ENCODE results near the gene FAM170A. TPM values are rescaled to one million over a fixed set of nuclear protein-coding genes. Genes with fewer than 3 reads are reported as not detected.

FAM170A gene
- total and polyA plus RNA-seq, 4 donors, result 0.18 to 0.25 TPM; not detected in 2

- no peak for TF ChIP-seq ZBTB33 (IDR thresholded peaks at IDR 0.05)
Measured at GRCh38 chr5:119614838-119615237, 14.5 kb upstream of the FAM170A start (continued).

- Histone ChIP-seq H3K4me3 (ENCODE audit: low read depth in 1 of 3, low read length in 3 of 3) (no peak overlapping the region), H3K9me3 (ENCODE audit: control insufficient read depth in 4 of 4, low read length in 3 of 4) (peaks cover 0 to 2% (median 0%) of the 10 kb centered on the region in 4 donors), H3K36me3 (ENCODE audit: control insufficient read depth in 4 of 4, insufficient read depth in 3 of 4, low read depth in 1 of 4, low read length in 3 of 4) (no peaks in the 10 kb centered on the region), H3K27me3 (ENCODE audit: control insufficient read depth in 4 of 4, insufficient read depth in 4 of 4, low read length in 3 of 4) (no peaks in the 10 kb centered on the region), H3K4me1 (ENCODE audit: control insufficient read depth in 4 of 4, insufficient read depth in 4 of 4, low read length in 3 of 4) (no peaks in the 10 kb centered on the region), H3K27ac (ENCODE audit: low read depth in 1 of 2, low read length in 2 of 2) (no peak overlapping the region), H3K9ac (ENCODE audit: low read depth in 1 of 2, low read length in 2 of 2) (no peak overlapping the region)
- no peak for DNase-seq (ENCODE audit: low spot score)
- 73% methylated on average over 2 of the region's 2 CpGs for WGBS
- TF ChIP-seq TAF1 (conservative IDR thresholded peaks at IDR 0.05), result no peak
- TF ChIP-seq HNF4G (IDR thresholded peaks at IDR 0.05), result no peak
- no peak for TF ChIP-seq SP1 (IDR thresholded peaks at IDR 0.05)
- no peak for TF ChIP-seq NR2F2 (IDR thresholded peaks at IDR 0.05)
Measured at GRCh38 chr5:119626086-119626485, 3.3 kb upstream of the FAM170A start.

- TF ChIP-seq HNF4A (conservative IDR thresholded peaks at IDR 0.05) (no peak), NR2F2 (IDR thresholded peaks at IDR 0.05) (no peak)
- TF ChIP-seq, protein P1, sequence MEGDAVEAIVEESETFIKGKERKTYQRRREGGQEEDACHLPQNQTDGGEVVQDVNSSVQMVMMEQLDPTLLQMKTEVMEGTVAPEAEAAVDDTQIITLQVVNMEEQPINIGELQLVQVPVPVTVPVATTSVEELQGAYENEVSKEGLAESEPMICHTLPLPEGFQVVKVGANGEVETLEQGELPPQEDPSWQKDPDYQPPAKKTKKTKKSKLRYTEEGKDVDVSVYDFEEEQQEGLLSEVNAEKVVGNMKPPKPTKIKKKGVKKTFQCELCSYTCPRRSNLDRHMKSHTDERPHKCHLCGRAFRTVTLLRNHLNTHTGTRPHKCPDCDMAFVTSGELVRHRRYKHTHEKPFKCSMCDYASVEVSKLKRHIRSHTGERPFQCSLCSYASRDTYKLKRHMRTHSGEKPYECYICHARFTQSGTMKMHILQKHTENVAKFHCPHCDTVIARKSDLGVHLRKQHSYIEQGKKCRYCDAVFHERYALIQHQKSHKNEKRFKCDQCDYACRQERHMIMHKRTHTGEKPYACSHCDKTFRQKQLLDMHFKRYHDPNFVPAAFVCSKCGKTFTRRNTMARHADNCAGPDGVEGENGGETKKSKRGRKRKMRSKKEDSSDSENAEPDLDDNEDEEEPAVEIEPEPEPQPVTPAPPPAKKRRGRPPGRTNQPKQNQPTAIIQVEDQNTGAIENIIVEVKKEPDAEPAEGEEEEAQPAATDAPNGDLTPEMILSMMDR (IDR thresholded peaks at IDR 0.05; ENCODE audit: low read depth, low read length, missing input control), result no peak
- Histone ChIP-seq H3K9me3 (ENCODE audit: control insufficient read depth in 4 of 4, low read length in 3 of 4) (peaks cover 0 to 1% (median 0%) of the 10 kb centered on the region in 4 donors), H3K27ac (ENCODE audit: low read depth in 1 of 2, low read length in 2 of 2) (no peak overlapping the region), H3K9ac (ENCODE audit: low read depth in 1 of 2, low read length in 2 of 2) (no peak overlapping the region), H3K4me1 (ENCODE audit: control insufficient read depth in 4 of 4, insufficient read depth in 4 of 4, low read length in 3 of 4) (no peaks in the 10 kb centered on the region), H3K27me3 (ENCODE audit: control insufficient read depth in 4 of 4, insufficient read depth in 4 of 4, low read length in 3 of 4) (no peaks in the 10 kb centered on the region), H3K4me3 (ENCODE audit: low read depth in 1 of 3, low read length in 3 of 3) (no peak overlapping the region), H3K36me3 (ENCODE audit: control insufficient read depth in 4 of 4, insufficient read depth in 3 of 4, low read depth in 1 of 4, low read length in 3 of 4) (no peaks in the 10 kb centered on the region)
- no peak for DNase-seq (ENCODE audit: low spot score)
- WGBS, result 77% methylated on average over 9 of the region's 9 CpGs
Measured at GRCh38 chr5:119630752-119631440, 1.5 kb downstream of the FAM170A start.

- H3K27me3 ChIP-seq (ENCODE audit: control insufficient read depth in 4 of 4, insufficient read depth in 4 of 4, low read length in 3 of 4), result no peaks in the 10 kb centered on the region
- H3K27ac ChIP-seq (ENCODE audit: low read depth in 1 of 2, low read length in 2 of 2), result no peak overlapping the region
- TF ChIP-seq, protein P2, sequence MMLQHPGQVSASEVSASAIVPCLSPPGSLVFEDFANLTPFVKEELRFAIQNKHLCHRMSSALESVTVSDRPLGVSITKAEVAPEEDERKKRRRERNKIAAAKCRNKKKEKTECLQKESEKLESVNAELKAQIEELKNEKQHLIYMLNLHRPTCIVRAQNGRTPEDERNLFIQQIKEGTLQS (IDR thresholded peaks at IDR 0.05), result no peak
- TF ChIP-seq TAF1 (conservative IDR thresholded peaks at IDR 0.05) (no peak), GABPA (IDR thresholded peaks at IDR 0.05 in 1 of 2, conservative IDR thresholded peaks at IDR 0.05 in 1 of 2) (no peak), SP1 (IDR thresholded peaks at IDR 0.05) (no peak), NR2F2 (IDR thresholded peaks at IDR 0.05) (no peak), JUND (IDR thresholded peaks at IDR 0.05) (no peak), FOXA1 (IDR thresholded peaks at IDR 0.05) (no peak), RAD21 (IDR thresholded peaks at IDR 0.05) (no peak), REST (IDR thresholded peaks at IDR 0.05) (no peak), RXRA (IDR thresholded peaks at IDR 0.05) (no peak)
- TF ChIP-seq, protein P3, sequence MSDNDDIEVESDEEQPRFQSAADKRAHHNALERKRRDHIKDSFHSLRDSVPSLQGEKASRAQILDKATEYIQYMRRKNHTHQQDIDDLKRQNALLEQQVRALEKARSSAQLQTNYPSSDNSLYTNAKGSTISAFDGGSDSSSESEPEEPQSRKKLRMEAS (IDR thresholded peaks at IDR 0.05), result no peak
- 92% methylated on average over 3 of the region's 3 CpGs for WGBS
- H3K9ac ChIP-seq (ENCODE audit: low read depth in 1 of 2, low read length in 2 of 2), result no peak overlapping the region
- no peak overlapping the region for H3K4me3 ChIP-seq (ENCODE audit: low read depth in 1 of 3, low read length in 3 of 3)
- H3K9me3 ChIP-seq (ENCODE audit: control insufficient read depth in 4 of 4, low read length in 3 of 4), result peaks cover 0 to 1% (median 0%) of the 10 kb centered on the region in 4 donors
- no peak for DNase-seq (ENCODE audit: low spot score)
- no peaks in the 10 kb centered on the region for H3K4me1 ChIP-seq (ENCODE audit: control insufficient read depth in 4 of 4, insufficient read depth in 4 of 4, low read length in 3 of 4)
- H3K36me3 ChIP-seq (ENCODE audit: control insufficient read depth in 4 of 4, insufficient read depth in 3 of 4, low read depth in 1 of 4, low read length in 3 of 4), result no peaks in the 10 kb centered on the region
Measured at GRCh38 chr5:119631660-119632059, 2.3 kb downstream of the FAM170A start.

Measured in liver (tissue), 9 donors.